Activated CD4-positive, CD25-positive, alpha-beta regulatory T cell treated with anti-CD3 and anti-CD28 coated beads, Interleukin-2, amount 50 U/mL, for 72 hours (primary cell): ENCODE results near the gene PLA2G2D.
"Not testable (repeated sequence)": the region's sequence is repeated elsewhere in the genome, so short reads cannot be mapped to it uniquely, and the experiment has no call there.

Source experiments
- DNase-seq: peaks from one replicate; pipeline ENCODE4 v3.0.0; 2021

The PLA2G2D gene

GRCh38 chr1:20142001-20142710 lies 22.8 kb upstream of the PLA2G2D start:
- no peak for DNase-seq

GRCh38 chr1:20141466-20141865 lies 22.1 kb upstream of the PLA2G2D start:
- DNase-seq, result no peak

GRCh38 chr1:20141001-20141400 lies 21.7 kb upstream of the PLA2G2D start:
- DNase-seq, result no peak

- DNase-seq, result no peak
These were observed 20.7 kb upstream of the PLA2G2D start for GRCh38 chr1:20139776-20140612.

GRCh38 chr1:20138961-20139550 lies 19.7 kb upstream of the PLA2G2D start, which contains the start of gene PLA2G2F:
Gene PLA2G2F (plus strand): TSS chr1:20139323. CDS start chr1:20139428, 105 bp downstream.
- DNase-seq, result no peak

GRCh38 chr1:20138346-20138745 lies 19.0 kb upstream of the PLA2G2D start:
- DNase-seq, result no peak

- no peak for DNase-seq
These were observed 18.3 kb upstream of the PLA2G2D start for GRCh38 chr1:20137604-20138003.

- no peak for DNase-seq
These were observed 17.7 kb upstream of the PLA2G2D start for GRCh38 chr1:20137055-20137454.

GRCh38 chr1:20136249-20136648 lies 16.9 kb upstream of the PLA2G2D start:
- no peak for DNase-seq

- no peak for DNase-seq
These were observed 15.7 kb upstream of the PLA2G2D start for GRCh38 chr1:20134995-20135394.

- DNase-seq, result not testable (repeated sequence)
These were observed 11.2 kb upstream of the PLA2G2D start for GRCh38 chr1:20130518-20130917.

- no peak for DNase-seq
These were observed 7.6 kb upstream of the PLA2G2D start for GRCh38 chr1:20126806-20127440.

- no peak for DNase-seq
These were observed 6.9 kb upstream of the PLA2G2D start for GRCh38 chr1:20126041-20126805.

- DNase-seq, result no peak
These were observed 5.8 kb upstream of the PLA2G2D start for GRCh38 chr1:20125100-20125499.

GRCh38 chr1:20124456-20125057 lies 5.2 kb upstream of the PLA2G2D start:
- DNase-seq, result no peak

GRCh38 chr1:20123722-20124455 lies 4.6 kb upstream of the PLA2G2D start:
- DNase-seq, result no peak

GRCh38 chr1:20120796-20121195 lies 1.5 kb upstream of the PLA2G2D start:
- DNase-seq, result no peak

- no peak for DNase-seq
These were observed 2.1 kb downstream of the PLA2G2D start for GRCh38 chr1:20117236-20117635.

- DNase-seq, result peak; percentile 13
These were observed 3.4 kb downstream of the PLA2G2D start for GRCh38 chr1:20115916-20116315.

- DNase-seq, result peak; percentile 5
These were observed 3.9 kb downstream of the PLA2G2D start for GRCh38 chr1:20115479-20115878.

GRCh38 chr1:20114021-20114648 lies 5.2 kb downstream of the PLA2G2D start:
- peak; percentile 17 for DNase-seq
